ENCODE measurements around the gene LMTK3.

DNA sequence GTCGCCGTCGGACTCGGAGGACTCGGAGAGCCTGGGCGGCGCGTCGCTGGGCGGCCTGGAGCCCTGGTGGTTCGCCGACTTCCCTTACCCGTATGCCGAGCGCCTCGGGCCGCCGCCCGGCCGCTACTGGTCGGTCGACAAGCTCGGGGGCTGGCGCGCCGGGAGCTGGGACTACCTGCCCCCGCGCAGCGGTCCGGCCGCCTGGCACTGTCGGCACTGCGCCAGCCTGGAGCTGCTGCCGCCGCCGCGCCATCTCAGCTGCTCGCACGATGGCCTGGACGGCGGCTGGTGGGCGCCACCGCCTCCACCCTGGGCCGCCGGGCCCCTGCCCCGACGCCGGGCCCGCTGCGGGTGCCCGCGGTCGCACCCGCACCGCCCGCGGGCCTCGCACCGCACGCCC, 68.4 kb downstream of the LMTK3 start:
- no peak for TF ChIP-seq CTCF (IDR thresholded peaks at IDR 0.05)
- TF ChIP-seq POLR2A (IDR thresholded peaks at IDR 0.05), result no peak
